Measurements from ENCODE around the gene DAPP1. TPM values are rescaled to one million over a fixed set of nuclear protein-coding genes. Genes with fewer than 3 reads are reported as not detected.

The DAPP1 gene
- total and polyA plus RNA-seq, 2 donors (not counting 3 experiments of a cell fraction or from before 2014, with no cell fraction given), result not detected

DNA sequence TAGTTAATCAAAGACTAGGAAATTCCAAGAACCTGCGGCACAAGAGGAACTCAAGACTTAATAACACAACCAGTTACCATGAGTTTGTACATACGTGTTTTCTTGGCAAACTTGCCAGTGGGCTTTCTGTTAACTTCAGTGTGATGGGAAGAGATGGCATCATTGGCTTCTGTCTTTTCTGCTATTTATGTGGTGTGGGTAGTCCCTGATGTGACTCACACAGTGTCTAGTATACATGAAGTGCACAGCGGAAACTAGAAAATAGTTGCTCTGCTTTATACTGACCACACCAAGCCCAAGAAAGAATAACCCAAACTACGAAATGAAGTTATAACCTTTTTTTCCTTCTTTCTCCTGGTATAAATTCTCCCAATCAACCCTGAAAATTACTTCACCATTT lies 24.5 kb downstream of the DAPP1 start:
- Histone ChIP-seq H3K27me3 (ENCODE audit: control insufficient read depth in 2 of 2, insufficient read depth in 2 of 2, low read length in 2 of 2) (peaks cover 0 to 2% of the 10 kb centered on the region in 2 experiments), H3K4me3 (replicated peaks in 1 of 3; ENCODE audit: insufficient read depth in 1 of 3, low read depth in 1 of 3, low read length in 3 of 3) (no peak overlapping the region), H3K4me2 (ENCODE audit: insufficient read depth, low read length) (no peak overlapping the region), H3K9ac (replicated peaks; ENCODE audit: extremely low read depth, insufficient read depth, low read length) (no peak overlapping the region), H3K36me3 (ENCODE audit: control insufficient read depth in 2 of 2, extremely low read depth in 1 of 2, insufficient read depth in 2 of 2, low read length in 2 of 2) (no peaks in the 10 kb centered on the region), H2AFZ (ENCODE audit: low read depth, low read length) (no peak overlapping the region), H3K9me3 (replicated peaks; ENCODE audit: control insufficient read depth, insufficient read depth, low read length) (no peaks in the 10 kb centered on the region), H3K9me1 (replicated peaks; ENCODE audit: control insufficient read depth, extremely low read depth, insufficient read depth, low read length) (no peaks in the 10 kb centered on the region), H3K4me1 (ENCODE audit: control insufficient read depth, extremely low read depth, insufficient read depth, low read length) (no peaks in the 10 kb centered on the region), H3K79me2 (ENCODE audit: control insufficient read depth, insufficient read depth, low read length) (no peaks in the 10 kb centered on the region), H4K20me1 (replicated peaks; ENCODE audit: control insufficient read depth, extremely low read depth, insufficient read depth, low read length) (no peaks in the 10 kb centered on the region), H3K27ac (ENCODE audit: insufficient read depth, low read depth, low read length) (no peak overlapping the region)
- no TSS peak for BruUV-seq (replicated peaks)
- FAIRE-seq (no peak), DNase-seq (ENCODE audit: low read depth, low spot score) (no peak)
- intact Hi-C loops (cut with micrococcal nuclease) (no loop called here), dilution Hi-C loops (cut with MboI; ENCODE audit: extremely low pct_ligation_motif_present, low sequenced_read_pairs) (no loop called here)
- TF ChIP-seq MYC (IDR thresholded peaks at IDR 0.05; ENCODE audit: low read depth, low read length) (no peak), POLR2AphosphoS5 (IDR thresholded peaks at IDR 0.05; ENCODE audit: insufficient read depth, low read depth, low read length) (no peak), FOS (IDR thresholded peaks at IDR 0.05; ENCODE audit: borderline replicate concordance, insufficient read depth, low read length) (no peak), CTCF (IDR thresholded peaks at IDR 0.05; ENCODE audit: extremely low read depth in 1 of 2, insufficient read depth in 1 of 2, low read depth in 1 of 2, low read length in 2 of 2) (no peak), GATA2 (IDR thresholded peaks at IDR 0.05; ENCODE audit: insufficient read depth, insufficient read length, low read depth, low read length) (no peak), EZH2 (IDR thresholded peaks at IDR 0.05; ENCODE audit: borderline replicate concordance, low read depth, low read length, severe bottlenecking) (no peak), POLR2A (IDR thresholded peaks at IDR 0.05; ENCODE audit: low read depth, low read length) (no peak), JUN (IDR thresholded peaks at IDR 0.05; ENCODE audit: borderline replicate concordance, insufficient read depth, insufficient read length, low read depth) (no peak)
- TF ChIP-seq, protein P1, sequence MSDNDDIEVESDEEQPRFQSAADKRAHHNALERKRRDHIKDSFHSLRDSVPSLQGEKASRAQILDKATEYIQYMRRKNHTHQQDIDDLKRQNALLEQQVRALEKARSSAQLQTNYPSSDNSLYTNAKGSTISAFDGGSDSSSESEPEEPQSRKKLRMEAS (IDR thresholded peaks at IDR 0.05; ENCODE audit: insufficient read depth, insufficient read length), result no peak
- POLR2A ChIA-PET, result no interaction called here
- CTCF ChIA-PET, result no interaction called here
